Stimulated activated CD8-positive, alpha-beta memory T cell treated with anti-CD3 and anti-CD28 coated beads, Interleukin-4, amount 100 ng/mL, for 1 hour (primary cell): Measurements from ENCODE around the gene ST3GAL2.
"Not testable (repeated sequence)": the region's sequence is repeated elsewhere in the genome, so short reads cannot be mapped to it uniquely, and the experiment has no call there.

Experiments used
- DNase-seq, 2 donors: peaks; one replicate each; pipeline ENCODE4 v3.0.0-alpha.2; 2020; ENCODE audit warnings: low read depth in 2 of 2, low spot score in 1 of 2

The ST3GAL2 gene

DNA sequence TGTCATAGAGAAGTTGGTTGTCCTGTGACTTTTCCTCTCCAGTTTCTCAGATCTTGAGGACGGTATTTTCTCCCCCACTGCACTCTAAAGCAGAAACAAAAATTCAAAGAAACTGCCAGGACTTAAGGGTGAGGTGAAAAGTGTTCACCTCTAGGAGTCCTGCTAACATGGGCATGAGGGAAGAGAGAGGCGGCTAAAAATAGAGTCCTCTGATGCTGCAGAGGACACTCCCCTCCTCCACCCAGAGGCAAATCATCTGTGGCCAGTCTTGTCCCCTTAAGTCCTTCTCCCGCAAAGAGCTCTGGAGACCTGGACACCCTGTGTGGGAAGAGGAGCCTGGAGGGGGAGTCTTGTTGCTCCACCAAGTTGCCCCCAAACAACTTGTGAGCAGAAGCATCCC lies 96.9 kb downstream of the ST3GAL2 start:
- DNase-seq, result no peak

DNA sequence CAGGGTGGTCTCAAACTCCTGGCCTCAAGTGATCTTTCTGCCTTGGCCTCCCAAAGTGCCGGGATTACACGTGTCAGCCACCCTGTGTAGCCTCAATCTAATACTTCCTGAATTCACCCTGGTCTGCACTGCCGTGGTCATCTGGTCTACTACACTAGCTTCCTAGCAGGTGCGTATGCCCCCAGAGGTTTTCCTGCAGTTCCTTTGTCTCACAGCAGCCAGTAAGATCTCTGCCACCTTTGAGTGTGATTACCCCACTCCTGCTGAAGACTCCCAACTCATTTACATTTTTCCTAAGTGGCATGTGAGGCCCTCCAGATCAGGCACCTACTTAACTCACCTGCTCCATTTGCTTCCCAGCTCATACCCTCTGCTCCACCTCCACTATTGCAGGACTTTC lies 97.3 kb downstream of the ST3GAL2 start:
- no peak for DNase-seq

DNA sequence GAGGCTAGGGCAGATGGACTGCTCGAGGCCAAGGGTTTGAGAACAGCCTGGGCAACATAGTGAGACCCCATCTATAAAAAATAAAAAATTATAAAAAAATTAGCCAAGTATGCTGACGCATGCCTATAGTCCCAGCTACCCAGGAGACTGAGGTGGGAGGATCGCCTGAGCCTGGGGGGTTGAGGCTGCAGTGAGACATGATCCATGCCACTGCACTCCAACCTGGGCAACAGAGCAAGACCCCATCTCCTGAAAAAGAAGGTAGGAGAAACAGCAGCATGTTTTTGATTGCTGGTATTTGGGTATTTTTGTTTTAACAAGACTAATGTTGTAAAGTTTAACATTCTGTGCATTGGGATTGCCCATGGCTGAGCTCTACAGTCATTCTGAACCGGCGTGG lies 101.1 kb downstream of the ST3GAL2 start:
- DNase-seq, result no peak

DNA sequence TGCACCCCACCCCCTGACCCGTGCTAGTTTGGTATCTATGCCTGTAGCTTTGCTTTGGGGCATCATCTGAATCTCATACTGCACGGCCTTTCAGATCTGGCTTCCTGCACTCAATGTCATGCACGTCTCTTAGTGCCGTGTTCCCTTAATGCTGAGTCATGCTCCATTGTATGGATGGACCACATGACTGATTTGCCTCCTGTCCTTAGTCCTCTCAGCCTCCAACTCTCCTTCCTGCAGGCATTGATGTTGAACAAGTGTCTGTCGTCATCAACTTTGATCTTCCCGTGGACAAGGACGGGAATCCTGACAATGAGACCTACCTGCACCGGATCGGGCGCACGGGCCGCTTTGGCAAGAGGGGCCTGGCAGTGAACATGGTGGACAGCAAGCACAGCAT lies 106.2 kb downstream of the ST3GAL2 start:
- DNase-seq, result not testable (repeated sequence)

DNA sequence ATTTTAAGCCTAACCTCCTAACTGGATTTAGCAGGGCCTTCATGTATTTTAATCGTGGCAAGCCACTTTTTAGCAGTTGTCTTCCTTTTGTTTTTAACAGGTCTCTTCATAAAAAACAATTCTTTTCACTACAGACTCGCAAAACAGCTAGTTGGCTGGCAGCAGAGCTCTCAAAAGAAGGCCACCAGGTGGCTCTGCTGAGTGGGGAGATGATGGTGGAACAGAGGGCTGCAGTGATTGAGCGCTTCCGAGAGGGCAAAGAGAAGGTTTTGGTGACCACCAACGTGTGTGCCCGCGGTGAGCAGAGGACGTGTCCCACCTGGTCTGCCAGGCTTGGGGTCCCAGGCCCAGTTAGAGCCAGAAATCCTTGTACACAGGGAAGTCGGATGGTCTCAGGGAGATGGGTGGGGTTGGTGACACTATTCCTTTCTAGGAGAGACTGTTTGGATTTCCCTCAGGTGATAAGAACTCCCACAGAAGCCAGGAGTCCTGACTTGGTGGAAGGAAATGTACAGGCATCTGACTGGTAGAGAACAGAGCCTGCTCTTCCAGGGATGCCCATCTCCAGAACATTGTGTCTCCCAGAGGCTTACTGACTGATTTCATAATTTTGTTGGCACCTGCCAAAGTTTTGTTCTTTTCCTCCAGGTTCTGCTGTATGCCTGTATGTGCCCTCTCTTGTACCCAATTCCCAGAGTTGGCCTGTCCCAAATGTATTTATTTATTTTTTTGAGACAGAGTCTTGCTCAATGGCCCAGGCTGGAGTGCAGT lies 107.1 kb downstream of the ST3GAL2 start:
- no peak for DNase-seq

GRCh38 chr16:70331091-70331490 lies 107.8 kb downstream of the ST3GAL2 start:
- no peak for DNase-seq
